Lower leg skin (tissue), 4 donors: ENCODE measurements around the gene ACIN1. TPM values are rescaled to one million over a fixed set of nuclear protein-coding genes. Genes with fewer than 3 reads are reported as not detected.
A peak's percentile ranks its signal among the peaks of the same experiment; 100 is the strongest.

Source experiments
- DNase-seq, 2 donors: peaks; one replicate each; pipeline ENCODE4 v3.0.0-alpha.2; 2019; ENCODE audit warnings: low spot score in 2 of 2
- H3K4me3 ChIP-seq: fragments of 200-600 bp; sonication (generic); 2 replicates; pipeline ENCODE4 v1.5.1; 2017; ENCODE audit warnings: mild to moderate bottlenecking, low read depth; ENCODE audit not compliant: poor library complexity, severe bottlenecking
- POLR2A ChIP-seq, 2 donors: fragments of 450-650 bp; IDR thresholded peaks; one replicate each; pipeline ENCODE4 v1.6.1; 2016 to 2017; ENCODE audit warnings: antibody characterized with exemption in 2 of 2, mild to moderate bottlenecking in 1 of 2, moderate library complexity in 1 of 2
- whole genome bisulfite sequencing, 2 donors: methylation state at CpG; one replicate each; pipeline ENCODE4 v1.1.5; 2018; 5-methylcytosine and 5-hydroxymethylcytosine counted together
- intact Hi-C: fragments of 100-400 bp; cut with DNase I; formaldehyde crosslinking; loops from one replicate; pipeline ENCODE4 v1.15.0; 2023; ENCODE audit warnings: low total_unique reads
- total RNA-seq, 4 donors: library from RNA; depleted of rRNA; stranded (reverse); fragments of >200 nt; gene quantifications; one replicate each; pipeline ENCODE4 v1.1.0, GENCODE V29; 2016
- TF ChIP-seq, protein P1 (sequence below), 3 donors: fragments of 450-650 bp; IDR thresholded peaks; one replicate each; pipeline ENCODE4 v1.5.1; 2016; ENCODE audit warnings: antibody characterized with exemption in 3 of 3, mild to moderate bottlenecking in 3 of 3, moderate library complexity in 2 of 3

The ACIN1 gene
- total RNA-seq, 4 donors from 2014 or later, result 52.7 to 97.5 (median 79.8) TPM

DNA sequence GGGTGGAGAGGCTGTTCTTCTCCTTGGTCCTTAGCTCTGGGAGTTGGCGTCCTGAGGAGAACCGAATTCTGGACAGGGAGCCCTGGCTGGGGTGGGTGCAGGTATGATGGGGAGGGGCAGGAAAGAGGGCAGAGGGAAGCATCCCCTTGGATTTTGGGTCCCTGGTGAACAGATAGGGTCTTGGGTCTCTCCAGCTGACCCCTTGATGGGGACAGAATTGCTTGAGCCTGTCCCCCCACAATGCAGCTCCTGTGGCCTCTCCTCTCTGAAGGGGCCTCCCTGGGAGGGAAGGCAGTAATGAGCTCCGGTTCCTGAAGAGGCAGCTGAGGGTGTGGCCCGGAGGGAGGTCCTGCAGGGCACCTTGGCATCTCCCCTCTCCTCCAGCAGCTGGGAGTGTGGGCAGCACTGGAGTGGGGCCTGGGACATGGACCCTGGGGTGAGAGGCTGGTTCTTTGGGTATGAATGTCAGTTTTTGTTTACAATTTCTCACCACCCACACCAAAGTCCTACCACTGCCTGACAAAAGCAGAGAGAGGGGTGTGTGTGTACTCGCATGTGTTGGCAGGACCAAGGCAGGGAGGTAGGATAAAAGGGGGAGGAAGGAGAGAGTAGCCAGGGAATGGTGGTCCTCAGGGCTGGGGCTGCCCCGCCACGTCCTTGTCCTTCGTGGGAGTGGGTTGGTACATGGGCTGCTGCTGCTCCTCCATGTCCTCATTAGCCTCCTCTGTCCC is 31.8 kb upstream of the ACIN1 start:
- 76 to 81% methylated on average over 7 to 8 of the region's 8 CpGs for WGBS, 2 donors
- no peak for DNase-seq
- TF ChIP-seq, protein P1, sequence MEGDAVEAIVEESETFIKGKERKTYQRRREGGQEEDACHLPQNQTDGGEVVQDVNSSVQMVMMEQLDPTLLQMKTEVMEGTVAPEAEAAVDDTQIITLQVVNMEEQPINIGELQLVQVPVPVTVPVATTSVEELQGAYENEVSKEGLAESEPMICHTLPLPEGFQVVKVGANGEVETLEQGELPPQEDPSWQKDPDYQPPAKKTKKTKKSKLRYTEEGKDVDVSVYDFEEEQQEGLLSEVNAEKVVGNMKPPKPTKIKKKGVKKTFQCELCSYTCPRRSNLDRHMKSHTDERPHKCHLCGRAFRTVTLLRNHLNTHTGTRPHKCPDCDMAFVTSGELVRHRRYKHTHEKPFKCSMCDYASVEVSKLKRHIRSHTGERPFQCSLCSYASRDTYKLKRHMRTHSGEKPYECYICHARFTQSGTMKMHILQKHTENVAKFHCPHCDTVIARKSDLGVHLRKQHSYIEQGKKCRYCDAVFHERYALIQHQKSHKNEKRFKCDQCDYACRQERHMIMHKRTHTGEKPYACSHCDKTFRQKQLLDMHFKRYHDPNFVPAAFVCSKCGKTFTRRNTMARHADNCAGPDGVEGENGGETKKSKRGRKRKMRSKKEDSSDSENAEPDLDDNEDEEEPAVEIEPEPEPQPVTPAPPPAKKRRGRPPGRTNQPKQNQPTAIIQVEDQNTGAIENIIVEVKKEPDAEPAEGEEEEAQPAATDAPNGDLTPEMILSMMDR (IDR thresholded peaks at IDR 0.05), result no peak
- TF ChIP-seq POLR2A (IDR thresholded peaks at IDR 0.05), result no peak
- no peak overlapping the region for H3K4me3 ChIP-seq
- intact Hi-C loops, result no loop called here

DNA sequence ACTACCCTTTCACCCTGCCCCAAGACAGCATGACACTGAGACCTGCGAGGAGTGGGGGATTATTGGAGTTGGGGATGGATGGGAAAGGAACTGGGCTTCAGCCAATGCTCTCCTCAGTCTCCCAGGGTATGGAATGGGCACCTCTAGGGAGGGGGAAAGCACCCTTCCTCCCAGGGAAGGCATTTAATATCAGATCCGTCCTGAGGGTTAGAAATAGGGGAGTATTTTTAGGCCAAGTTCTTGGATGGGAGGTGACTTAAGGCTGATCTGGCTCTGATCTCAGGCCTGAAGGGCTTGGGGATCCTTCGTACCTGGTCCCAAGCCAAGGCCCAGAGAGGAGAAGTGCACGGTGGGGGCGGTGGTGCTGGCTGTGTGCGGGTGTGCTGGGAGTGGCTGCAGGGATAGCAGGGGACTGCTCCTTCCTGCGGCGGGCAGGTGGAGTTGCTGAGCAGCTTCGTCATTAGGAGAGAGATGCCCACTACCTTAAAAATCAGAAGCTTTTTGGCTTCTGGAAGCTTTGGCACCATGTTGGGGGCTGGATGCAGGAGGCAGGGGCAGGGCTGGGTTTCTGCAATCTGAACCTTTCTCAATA is 31.1 kb upstream of the ACIN1 start:
- no peak overlapping the region for H3K4me3 ChIP-seq
- intact Hi-C loops, result no loop called here
- 56 to 63% methylated on average over 9 of the region's 9 CpGs for WGBS, 2 donors
- no peak for TF ChIP-seq POLR2A (IDR thresholded peaks at IDR 0.05)
- TF ChIP-seq, protein P1 (IDR thresholded peaks at IDR 0.05), result no peak
- DNase-seq, result no peak

DNA sequence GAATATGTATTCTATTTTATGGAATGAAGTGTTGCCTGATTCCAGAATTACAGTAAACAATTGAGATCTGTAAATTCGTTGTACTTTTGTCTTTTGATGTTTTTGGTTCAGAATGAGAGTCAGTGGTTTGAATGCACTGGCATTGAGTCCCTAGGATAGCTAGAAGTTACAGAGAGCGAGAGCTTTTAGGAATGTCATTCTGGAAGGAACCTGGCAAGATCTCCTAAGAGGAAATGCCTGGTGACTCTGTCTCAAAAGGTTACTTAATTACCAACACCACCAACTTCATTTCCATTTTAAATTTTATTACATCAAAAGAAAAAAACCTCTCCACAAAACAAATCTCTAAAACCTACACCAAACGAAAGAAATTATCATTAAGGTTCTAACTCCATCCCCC is 30.1 kb upstream of the ACIN1 start:
- DNase-seq, result no peak
- H3K4me3 ChIP-seq, result no peak overlapping the region
- intact Hi-C loops, result no loop called here
- 56 to 63% methylated on average over 3 of the region's 3 CpGs for WGBS, 2 donors
- TF ChIP-seq, protein P1 (IDR thresholded peaks at IDR 0.05), result no peak
- TF ChIP-seq POLR2A (IDR thresholded peaks at IDR 0.05), result no peak

DNA sequence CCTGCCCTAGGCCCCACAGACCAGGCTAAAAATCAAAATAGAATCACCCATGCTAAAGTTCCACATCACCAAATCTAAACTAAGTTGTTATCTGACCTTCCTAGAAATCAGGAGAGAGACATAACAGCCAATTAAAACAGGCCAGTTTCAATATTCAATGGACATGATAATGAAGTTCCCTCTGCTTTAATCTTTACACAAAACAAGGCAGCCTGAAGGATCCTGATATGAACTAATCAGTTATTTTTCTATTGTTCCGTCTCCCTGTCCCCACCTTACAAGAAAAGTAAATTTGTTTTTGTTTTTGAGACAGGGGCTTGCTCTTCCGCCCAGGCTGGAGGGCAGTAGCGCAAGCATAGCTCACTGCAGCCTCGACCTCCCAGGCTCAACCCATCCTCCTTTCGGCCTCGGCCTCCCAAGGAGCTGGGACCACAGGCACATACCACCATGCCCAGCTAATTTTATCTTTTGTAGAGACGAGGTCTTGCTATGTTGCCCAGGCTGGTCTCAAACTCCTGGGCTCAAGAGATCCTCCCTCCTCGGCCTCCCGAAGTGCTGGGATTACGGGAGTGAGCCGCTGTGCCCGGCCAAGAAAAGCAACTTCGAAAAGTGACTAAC is 29.5 kb upstream of the ACIN1 start:
- 84 to 89% methylated on average over 13 of the region's 13 CpGs for WGBS, 2 donors
- intact Hi-C loops, result no loop called here
- TF ChIP-seq, protein P1 (IDR thresholded peaks at IDR 0.05), result no peak
- no peak for TF ChIP-seq POLR2A (IDR thresholded peaks at IDR 0.05)

DNA sequence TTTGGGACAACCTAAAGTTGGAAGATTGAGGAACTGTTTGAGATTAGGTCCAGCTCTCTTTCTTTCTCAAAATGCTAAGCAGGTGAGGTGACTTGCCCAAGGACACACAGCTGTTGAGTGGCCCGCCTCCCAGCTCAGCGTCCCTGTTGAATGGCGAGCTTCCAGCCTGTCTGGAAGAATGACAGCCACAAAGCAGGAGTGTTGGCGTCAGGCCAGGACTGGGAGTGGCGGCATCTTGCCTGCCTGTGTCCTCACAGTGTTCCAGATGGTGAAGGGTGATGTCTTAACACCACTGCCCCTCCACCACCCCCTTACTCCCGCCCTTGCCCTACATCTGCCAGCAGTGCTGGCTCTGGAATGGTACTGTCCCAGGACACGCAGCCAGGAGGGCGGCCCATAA is 28.5 kb upstream of the ACIN1 start:
- peak; percentile 77 to 95 for DNase-seq
- intact Hi-C loops, result no loop called here
- no peak overlapping the region for H3K4me3 ChIP-seq
- no peak for TF ChIP-seq POLR2A (IDR thresholded peaks at IDR 0.05)
- TF ChIP-seq, protein P1 (IDR thresholded peaks at IDR 0.05), result no peak
- WGBS, 2 donors, result 22 to 29% methylated on average over 8 of the region's 8 CpGs

More for the DNA sequence above, 29.5 kb upstream of the ACIN1 start:
- H3K4me3 ChIP-seq, result no peak overlapping the region
- no peak for DNase-seq
